Mesothelial cell of epicardium (in vitro differentiated cells): ENCODE results near the gene C3orf20. TPM values are rescaled to one million over a fixed set of nuclear protein-coding genes. Genes with fewer than 3 reads are reported as not detected.
A peak's percentile ranks its signal among the peaks of the same experiment; 100 is the strongest.
"Not testable (repeated sequence)": the region's sequence is repeated elsewhere in the genome, so short reads cannot be mapped to it uniquely, and the experiment has no call there.

Experiments
- DNase-seq, 2 experiments: peaks; one replicate each; pipeline ENCODE4 v3.0.0; 2021; ENCODE audit warnings: low spot score in 2 of 2; ENCODE audit not compliant: unreplicated experiment in 2 of 2
- H3K27ac Mint-ChIP-seq: 2 replicates; pipeline ENCODE4 v1.8.0; 2021; ENCODE audit warnings: mixed read lengths
- H3K27me3 Mint-ChIP-seq: 2 replicates; pipeline ENCODE4 v1.8.0; 2021; ENCODE audit warnings: low read depth, mixed read lengths
- H3K36me3 Mint-ChIP-seq: 2 replicates; pipeline ENCODE4 v1.8.0; 2021; ENCODE audit warnings: mixed read lengths
- H3K4me1 Mint-ChIP-seq: 2 replicates; pipeline ENCODE4 v1.8.0; 2021; ENCODE audit warnings: mixed read lengths
- H3K4me3 Mint-ChIP-seq: 2 replicates; pipeline ENCODE4 v1.8.0; 2021; ENCODE audit warnings: mild to moderate bottlenecking, moderate library complexity, mixed read lengths
- H3K9me3 Mint-ChIP-seq: 2 replicates; pipeline ENCODE4 v1.8.0; 2021; ENCODE audit warnings: mixed read lengths
- CTCF ChIP-seq: fragments of 200-600 bp; sonication (generic); IDR thresholded peaks from one replicate; pipeline ENCODE4 v1.5.0; 2021; ENCODE audit warnings: antibody characterized with exemption; ENCODE audit not compliant: unreplicated experiment
- total RNA-seq: library from RNA; stranded (reverse); gene quantifications from 3 replicates; pipeline ENCODE4 v1.2.1, GENCODE V29; 2021

C3orf20 gene
- total RNA-seq, 1 donor from 2014 or later: 0.13 TPM

GRCh38 chr3:14646589-14647413, 28.1 kb upstream of the C3orf20 start:
- H3K27me3 Mint-ChIP-seq: peaks cover 79% of the 10 kb centered on the region
- H3K4me3 Mint-ChIP-seq: no peak overlapping the region
- H3K9me3 Mint-ChIP-seq: no peaks in the 10 kb centered on the region
- no peaks in the 10 kb centered on the region for H3K36me3 Mint-ChIP-seq
- H3K27ac Mint-ChIP-seq: no peak overlapping the region
- no peak for TF ChIP-seq CTCF
- DNase-seq: no peak
- peaks cover 3% of the 10 kb centered on the region for H3K4me1 Mint-ChIP-seq

- H3K9me3 Mint-ChIP-seq: no peaks in the 10 kb centered on the region
- no peak for TF ChIP-seq CTCF
- H3K27ac Mint-ChIP-seq: no peak overlapping the region
- H3K4me3 Mint-ChIP-seq: no peak overlapping the region
- peaks cover 14% of the 10 kb centered on the region for H3K4me1 Mint-ChIP-seq
- no peaks in the 10 kb centered on the region for H3K36me3 Mint-ChIP-seq
- no peak for DNase-seq
- peaks cover 64% of the 10 kb centered on the region for H3K27me3 Mint-ChIP-seq
Observed at GRCh38 chr3:14647976-14648955, 26.7 kb upstream of the C3orf20 start.

GRCh38 chr3:14649466-14649865, 25.5 kb upstream of the C3orf20 start:
- Mint-ChIP-seq H3K36me3 (no peaks in the 10 kb centered on the region), H3K4me3 (no peak overlapping the region)

GRCh38 chr3:14650193-14650592, 24.7 kb upstream of the C3orf20 start:
- peaks cover under 1% of the 10 kb centered on the region for H3K36me3 Mint-ChIP-seq
- H3K4me1 Mint-ChIP-seq: peaks cover 22% of the 10 kb centered on the region
- no peak for TF ChIP-seq CTCF
- H3K27ac Mint-ChIP-seq: no peak overlapping the region
- H3K4me3 Mint-ChIP-seq: peak overlapping the region; percentile 95
- no peak for DNase-seq
- H3K27me3 Mint-ChIP-seq: peaks cover 47% of the 10 kb centered on the region
- H3K9me3 Mint-ChIP-seq: no peaks in the 10 kb centered on the region

More at GRCh38 chr3:14649466-14649865, 25.5 kb upstream of the C3orf20 start:
- Mint-ChIP-seq H3K4me1 (peaks cover 22% of the 10 kb centered on the region), H3K9me3 (no peaks in the 10 kb centered on the region), H3K27ac (no peak overlapping the region), H3K27me3 (peaks cover 52% of the 10 kb centered on the region)
- DNase-seq: no peak
- TF ChIP-seq CTCF: no peak

GRCh38 chr3:14651440-14652251, 23.3 kb upstream of the C3orf20 start, which contains the start of gene CCDC174:
Gene CCDC174, plus strand, starts transcription at chr3:14651762. Its CDS starts 75 bp downstream, at chr3:14651837.
- H3K36me3 Mint-ChIP-seq: peaks cover 5% of the 10 kb centered on the region
- peak; percentile 71 to 85 for DNase-seq

GRCh38 chr3:14652360-14652907, 22.5 kb upstream of the C3orf20 start:
- not testable (repeated sequence) for H3K36me3 Mint-ChIP-seq, DNase-seq, H3K9me3 Mint-ChIP-seq
- Mint-ChIP-seq H3K27ac (peak overlapping the region; percentile 98), H3K27me3 (peaks cover 29% of the 10 kb centered on the region), H3K4me3 (peak overlapping the region; percentile 95), H3K4me1 (peaks cover 22% of the 10 kb centered on the region)

More at GRCh38 chr3:14651440-14652251, 23.3 kb upstream of the C3orf20 start, which contains the start of gene CCDC174:
- Mint-ChIP-seq H3K27ac (peak within 1 kb of the TSS; percentile 98), H3K4me3 (peak within 1 kb of the TSS; percentile 95), H3K9me3 (no peaks in the 10 kb centered on the region), H3K27me3 (peaks cover 34% of the 10 kb centered on the region), H3K4me1 (peaks cover 22% of the 10 kb centered on the region)
- TF ChIP-seq CTCF: no peak
